A549 (cell line): ENCODE data around the gene PARP8. TPM values are rescaled to one million over a fixed set of nuclear protein-coding genes. Genes with fewer than 3 reads are reported as not detected.

ENCODE experiments used
- ATAC-seq, 2 experiments: fragments of 200-7000 bp in 1 of 2; fragments of >200 bp in 1 of 2; cut with Nextera tagmentation in 1 of 2; cut with Tn5 transposase in 1 of 2; 3 replicates each; pipeline versions ENCODE4 v1.8.0 to v1.9.1; 2018 to 2020; ENCODE audit warnings: mild to moderate bottlenecking in 1 of 2, moderate library complexity in 1 of 2
- CTCF ChIA-PET: fragments of 300-600 bp; sonication (Branson Sonifier 250); formaldehyde crosslinking; extraction: SDS; loops from one replicate; lab custom pipeline; 2021; ENCODE audit warnings: antibody characterized with exemption, inconsistent platforms; lab: Yijun Ruan, JAX
- POLR2A ChIA-PET: fragments of 350-600 bp; formaldehyde crosslinking; extraction: SDS; loops from one replicate; lab custom pipeline; 2021; ENCODE audit warnings: antibody characterized with exemption, inconsistent platforms; lab: Yijun Ruan, JAX
- DNase-seq, 2 experiments: peaks; one replicate each; pipeline versions ENCODE4 v3.0.0 to v3.0.0-alpha.2; 2011 to 2016; ENCODE audit warnings: low read depth in 1 of 2, low spot score in 1 of 2
- FAIRE-seq: peaks from 2 replicates; lab custom pipeline; 2011; peaks lifted over from hg19 to GRCh38; lab: Jason Lieb, UNC
- H3K27ac ChIP-seq, 2 experiments: fragments of >200 bp; sonication (Bioruptor Twin); formaldehyde crosslinking; 3 replicates each; pipeline ENCODE4 v1.5.1; 2016 to 2017
- H3K4me1 ChIP-seq: fragments of >200 bp; sonication (Bioruptor Twin); formaldehyde crosslinking; 3 replicates; pipeline ENCODE4 v1.6.1; 2016
- H3K4me2 ChIP-seq: fragments of >200 bp; sonication (Bioruptor Twin); formaldehyde crosslinking; 3 replicates; pipeline ENCODE4 v1.6.1; 2016
- H3K4me3 ChIP-seq: fragments of >200 bp; sonication (Bioruptor Twin); formaldehyde crosslinking; 3 replicates; pipeline ENCODE4 v1.5.1; 2016
- H3K9me3 ChIP-seq: fragments of >200 bp; sonication (Bioruptor Twin); formaldehyde crosslinking; 3 replicates; pipeline ENCODE4 v1.6.1; 2016
- ATOH8 ChIP-seq: fragments of 250-450 bp; sonication (Bioruptor Pico); IDR thresholded peaks from 2 replicates; pipeline ENCODE4 v1.5.0; 2020; ENCODE audit warnings: low read depth, mild to moderate bottlenecking, moderate library complexity
- CBX2 ChIP-seq: fragments of 200-600 bp; sonication (generic); IDR thresholded peaks from 2 replicates; pipeline ENCODE4 v1.6.1; 2016; ENCODE audit warnings: low read depth, mild to moderate bottlenecking, borderline replicate concordance
- CBX8 ChIP-seq: fragments of 200-600 bp; sonication (generic); IDR thresholded peaks from 2 replicates; pipeline ENCODE4 v1.6.1; 2016
- CHD2 ChIP-seq: fragments of 150-350 bp; IDR thresholded peaks from 2 replicates; pipeline ENCODE4 v1.6.1; 2014; ENCODE audit warnings: low read length; ENCODE audit not compliant: partially characterized antibody
- CHD4 ChIP-seq: fragments of 200-600 bp; sonication (generic); IDR thresholded peaks from 2 replicates; pipeline ENCODE4 v1.6.1; 2016; ENCODE audit warnings: antibody characterized with exemption, mild to moderate bottlenecking, borderline replicate concordance
- CTCF ChIP-seq: fragments of >200 bp; sonication (Bioruptor Twin); formaldehyde crosslinking; IDR thresholded peaks from 3 replicates; pipeline ENCODE4 v1.5.1; 2016
- E2F6 ChIP-seq: IDR thresholded peaks from 2 replicates; pipeline ENCODE4 v1.6.1; 2012; ENCODE audit warnings: low read depth, borderline replicate concordance
- ESRRA ChIP-seq: fragments of 150-350 bp; IDR thresholded peaks from 2 replicates; pipeline ENCODE4 v1.6.1; 2014; ENCODE audit warnings: mild to moderate bottlenecking, low read length, borderline replicate concordance
- FOXS1 ChIP-seq: fragments of 250-450 bp; sonication (Bioruptor Pico); IDR thresholded peaks from 2 replicates; pipeline ENCODE4 v1.5.0; 2020; ENCODE audit warnings: mild to moderate bottlenecking, moderate library complexity
- HOXA7 ChIP-seq: fragments of 250-450 bp; sonication (Bioruptor Pico); IDR thresholded peaks from 2 replicates; pipeline ENCODE4 v1.5.0; 2020; ENCODE audit warnings: mild to moderate bottlenecking, moderate library complexity
- HOXB5 ChIP-seq: fragments of 250-450 bp; sonication (Bioruptor Pico); IDR thresholded peaks from 2 replicates; pipeline ENCODE4 v1.5.0; 2020; ENCODE audit warnings: mild to moderate bottlenecking, moderate library complexity
- KDM1A ChIP-seq: fragments of 200-600 bp; sonication (generic); IDR thresholded peaks from 2 replicates; pipeline ENCODE4 v1.6.1; 2016; ENCODE audit warnings: low read depth, mild to moderate bottlenecking
- MAFK ChIP-seq: fragments of 450-650 bp; IDR thresholded peaks from 2 replicates; pipeline ENCODE4 v1.6.1; 2014; ENCODE audit not compliant: partially characterized antibody
- MAZ ChIP-seq: fragments of 150-350 bp; IDR thresholded peaks from 2 replicates; pipeline ENCODE4 v1.6.1; 2014; ENCODE audit warnings: antibody characterized with exemption, low read depth, low read length, borderline replicate concordance
- NFE2L2 ChIP-seq: fragments of 150-350 bp; conservative IDR thresholded peaks from 2 replicates; pipeline ENCODE4 v1.6.1; 2014; ENCODE audit warnings: low read length
- RAD21 ChIP-seq, 2 experiments: fragments of >200 bp in 1 of 2; sonication (Bioruptor Twin) in 1 of 2; formaldehyde crosslinking in 1 of 2; IDR thresholded peaks in 1 of 2; conservative IDR thresholded peaks in 1 of 2; 2 replicates in 1 of 2; 3 replicates in 1 of 2; pipeline ENCODE4 v1.6.1; 2012 to 2018; ENCODE audit warnings: inconsistent platforms in 1 of 2
- RARB ChIP-seq: fragments of 250-450 bp; sonication (Bioruptor Pico); IDR thresholded peaks from 2 replicates; pipeline ENCODE4 v1.8.0; 2021; ENCODE audit warnings: mild to moderate bottlenecking, moderate library complexity
- SMC3 ChIP-seq: fragments of >200 bp; sonication (Bioruptor Twin); formaldehyde crosslinking; IDR thresholded peaks from 3 replicates; pipeline ENCODE4 v1.6.1; 2018; ENCODE audit warnings: inconsistent platforms
- TFCP2L1 ChIP-seq: fragments of 250-450 bp; sonication (Bioruptor Pico); IDR thresholded peaks from 2 replicates; pipeline ENCODE4 v1.5.0; 2021; ENCODE audit warnings: mild to moderate bottlenecking
- USF2 ChIP-seq: fragments of 450-650 bp; IDR thresholded peaks from 2 replicates; pipeline ENCODE4 v1.6.1; 2014; ENCODE audit warnings: antibody characterized with exemption
- ZFP36 ChIP-seq: fragments of 450-650 bp; IDR thresholded peaks from 2 replicates; pipeline ENCODE4 v1.6.1; 2014; ENCODE audit warnings: borderline replicate concordance; ENCODE audit not compliant: partially characterized antibody
- WGBS: methylation state at CpG from one replicate; pipeline ENCODE4 v1.1.6; 2017; ENCODE audit errors: missing lambda C conversion rate; 5-methylcytosine and 5-hydroxymethylcytosine counted together
- polyA plus RNA-seq, 4 experiments: library from polyadenylated mRNA; depleted of rRNA in 3 of 4; stranded (reverse); fragments of >200 nt; fragmentation: RNase III in 1 of 4; extraction: RNeasy Plus Mini Kit Qiagen cat#74134 plus additional on column Dnase treatment in 1 of 4; gene quantifications; 2 replicates in 3 of 4; 3 replicates in 1 of 4; pipeline ENCODE4 v1.2.3, GENCODE V29; 2011 to 2017

PARP8 gene
- polyA plus RNA-seq, 2 of the 4 experiments (the other 2 are of a cell fraction), result 0.01 to 0.48 TPM

GRCh38 chr5:50751064-50751657 is 84.7 kb downstream of the PARP8 start:
- peak in 1 of 2 experiments; percentile 66; a peak in 2 of 6 replicates for ATAC-seq
- POLR2A ChIA-PET, result no interaction called here
- no peak overlapping the region for H3K27ac ChIP-seq
- H3K4me2 ChIP-seq, result no peak overlapping the region
- no peak for FAIRE-seq
- H3K4me3 ChIP-seq, result no peak overlapping the region
- no peaks in the 10 kb centered on the region for H3K9me3 ChIP-seq
- 43% methylated on average over 5 of the region's 5 CpGs for WGBS
- H3K4me1 ChIP-seq, result no peaks in the 10 kb centered on the region
- TF ChIP-seq RAD21 (conservative IDR thresholded peaks at IDR 0.05 in 1 of 2, IDR thresholded peaks at IDR 0.05 in 1 of 2) (peak; percentile 33 to 58; a peak in 3 of 5 replicates), CTCF (peak; percentile 50), FOXS1 (no peak), SMC3 (0 out of 3 replicates have a peak, but pooled peaks have one; percentile 21)
- TF ChIP-seq, all 56 proteins: peak for 3
- DNase-seq, result peak; percentile 2 to 36
- CTCF ChIA-PET, result interaction anchor here (0.5 to 1.6 kb wide), 3 partner anchors 10 to 145 kb away, joined by 3 to 4 read pairs (median 3); no protein-coding TSS in a partner anchor

- no peak for FAIRE-seq
- Histone ChIP-seq H3K9me3 (no peaks in the 10 kb centered on the region), H3K27ac (no peak overlapping the region), H3K4me3 (no peak overlapping the region), H3K4me1 (no peaks in the 10 kb centered on the region), H3K4me2 (no peak overlapping the region)
- no peak for TF ChIP-seq SMC3
- peak; percentile 78 for TF ChIP-seq MAFK
- ATAC-seq, result no peak
- no peak for DNase-seq
- CTCF ChIA-PET, result no interaction called here
- POLR2A ChIA-PET, result no interaction called here
These were observed 86.4 kb downstream of the PARP8 start for GRCh38 chr5:50752800-50753199.

- Histone ChIP-seq H3K9me3 (no peaks in the 10 kb centered on the region), H3K27ac (no peak overlapping the region), H3K4me3 (no peak overlapping the region), H3K4me2 (no peak overlapping the region)
- FAIRE-seq, result no peak
- ChIA-PET POLR2A (no interaction called here), CTCF (no interaction called here)
- ATAC-seq, result no peak
- TF ChIP-seq CHD2 (no peak), USF2 (no peak), RARB (CRISPR knock-in tag) (no peak), TFCP2L1 (no peak), ATOH8 (no peak), CHD4 (no peak), NFE2L2 (no peak)
- TF ChIP-seq, all 56 proteins: peak for 0
- WGBS, result 11% methylated on average over 1 of the region's 1 CpG
- no peaks in the 10 kb centered on the region for H3K4me1 ChIP-seq
- DNase-seq, result no peak
These were observed 93.3 kb downstream of the PARP8 start for GRCh38 chr5:50759526-50760270.

- CTCF ChIA-PET, result no interaction called here
- no peaks in the 10 kb centered on the region for H3K9me3 ChIP-seq
- no peak for FAIRE-seq
- no peak overlapping the region for H3K4me2 ChIP-seq
- DNase-seq, result no peak
- POLR2A ChIA-PET, result no interaction called here
- TF ChIP-seq ATOH8 (no peak), ZFP36 (no peak), HOXB5 (CRISPR knock-in tag) (no peak), MAZ (no peak), HOXA7 (CRISPR knock-in tag) (no peak), MAFK (no peak), CBX8 (no peak), KDM1A (no peak), ESRRA (no peak), CBX2 (no peak), E2F6 (no peak)
- ATAC-seq, result no peak
- no peak overlapping the region for H3K27ac ChIP-seq
- H3K4me1 ChIP-seq, result no peaks in the 10 kb centered on the region
- no peak overlapping the region for H3K4me3 ChIP-seq
These were observed 96.9 kb downstream of the PARP8 start for GRCh38 chr5:50763351-50763750.
